Epidermal melanocyte (primary cell): ENCODE measurements around the gene DOK3.
A peak's percentile ranks its signal among the peaks of the same experiment; 100 is the strongest.
"Not testable (repeated sequence)": the region's sequence is repeated elsewhere in the genome, so short reads cannot be mapped to it uniquely, and the experiment has no call there.

Experiments
- DNase-seq: peaks from one replicate; pipeline ENCODE4 v3.0.0; 2011; ENCODE audit warnings: low spot score; ENCODE audit not compliant: insufficient read length

The DOK3 gene

GRCh38 chr5:177497292-177498012 is 12.2 kb downstream of the DOK3 start, which contains the start of gene PDLIM7:
PDLIM7 (minus strand) TSS chr5:177497604; CDS start chr5:177496512, 1,092 bp downstream.
- DNase-seq: peak; percentile 99

GRCh38 chr5:177496727-177497291 is 12.8 kb downstream of the DOK3 start:
- peak; percentile 84 for DNase-seq

GRCh38 chr5:177496070-177496726 is 13.4 kb downstream of the DOK3 start:
- DNase-seq: no peak

- DNase-seq: peak; percentile 74
Observed at GRCh38 chr5:177495243-177496060, 14.2 kb downstream of the DOK3 start.

GRCh38 chr5:177494346-177495195 is 15.1 kb downstream of the DOK3 start:
- DNase-seq: no peak

- DNase-seq: no peak
Observed at GRCh38 chr5:177493795-177494345, 15.8 kb downstream of the DOK3 start.

- no peak for DNase-seq
Observed at GRCh38 chr5:177492841-177493240, 16.8 kb downstream of the DOK3 start.

- DNase-seq: no peak
Observed at GRCh38 chr5:177491983-177492746, 17.5 kb downstream of the DOK3 start.

GRCh38 chr5:177491429-177491945 is 18.1 kb downstream of the DOK3 start:
- DNase-seq: no peak

GRCh38 chr5:177490992-177491391 is 18.6 kb downstream of the DOK3 start:
- DNase-seq: no peak

GRCh38 chr5:177490311-177490991 is 19.2 kb downstream of the DOK3 start:
- DNase-seq: no peak

GRCh38 chr5:177489119-177489716 is 20.4 kb downstream of the DOK3 start:
- DNase-seq: no peak

GRCh38 chr5:177487975-177488374 is 21.7 kb downstream of the DOK3 start:
- no peak for DNase-seq

GRCh38 chr5:177487144-177487543 is 22.5 kb downstream of the DOK3 start:
- DNase-seq: no peak

- DNase-seq: no peak
Observed at GRCh38 chr5:177486256-177486655, 23.4 kb downstream of the DOK3 start.

GRCh38 chr5:177485753-177486152 is 23.9 kb downstream of the DOK3 start:
- not testable (repeated sequence) for DNase-seq

GRCh38 chr5:177484902-177485549 is 24.6 kb downstream of the DOK3 start:
- no peak for DNase-seq
